Nephron progenitor cell (in vitro differentiated cells): ENCODE data around the gene CCSAP.

Experiments used
- DNase-seq: peaks from one replicate; pipeline ENCODE4 v3.0.0; 2021
- H3K27ac Mint-ChIP-seq: 2 replicates; pipeline ENCODE4 v1.8.0; 2021; ENCODE audit warnings: mild to moderate bottlenecking, moderate library complexity, mixed read lengths
- H3K27me3 Mint-ChIP-seq: 2 replicates; pipeline ENCODE4 v1.8.0; 2021; ENCODE audit warnings: mild to moderate bottlenecking, low read depth, mixed read lengths; ENCODE audit not compliant: poor library complexity
- H3K36me3 Mint-ChIP-seq: 2 replicates; pipeline ENCODE4 v1.8.0; 2021; ENCODE audit warnings: low read depth, mixed read lengths
- H3K4me1 Mint-ChIP-seq: 2 replicates; pipeline ENCODE4 v1.8.0; 2021; ENCODE audit warnings: mixed read lengths
- H3K4me3 Mint-ChIP-seq: 2 replicates; pipeline ENCODE4 v1.8.0; 2021; ENCODE audit warnings: mild to moderate bottlenecking, moderate library complexity, mixed read lengths
- H3K9me3 Mint-ChIP-seq: 2 replicates; pipeline ENCODE4 v1.8.0; 2021; ENCODE audit warnings: mild to moderate bottlenecking, moderate library complexity, mixed read lengths
- CTCF ChIP-seq: fragments of 200-600 bp; sonication (generic); IDR thresholded peaks from 2 replicates; pipeline ENCODE4 v1.5.0; 2021; ENCODE audit warnings: antibody characterized with exemption

Gene CCSAP

GRCh38 chr1:229347528-229347927 is 4.7 kb upstream of the CCSAP start:
- no peak overlapping the region for H3K27ac Mint-ChIP-seq
- H3K36me3 Mint-ChIP-seq, result no peaks in the 10 kb centered on the region
- TF ChIP-seq CTCF, result no peak
- H3K27me3 Mint-ChIP-seq, result peaks cover 70% of the 10 kb centered on the region
- H3K9me3 Mint-ChIP-seq, result peaks cover 4% of the 10 kb centered on the region
- H3K4me1 Mint-ChIP-seq, result peaks cover 7% of the 10 kb centered on the region
- DNase-seq, result no peak
- H3K4me3 Mint-ChIP-seq, result no peak overlapping the region

DNA sequence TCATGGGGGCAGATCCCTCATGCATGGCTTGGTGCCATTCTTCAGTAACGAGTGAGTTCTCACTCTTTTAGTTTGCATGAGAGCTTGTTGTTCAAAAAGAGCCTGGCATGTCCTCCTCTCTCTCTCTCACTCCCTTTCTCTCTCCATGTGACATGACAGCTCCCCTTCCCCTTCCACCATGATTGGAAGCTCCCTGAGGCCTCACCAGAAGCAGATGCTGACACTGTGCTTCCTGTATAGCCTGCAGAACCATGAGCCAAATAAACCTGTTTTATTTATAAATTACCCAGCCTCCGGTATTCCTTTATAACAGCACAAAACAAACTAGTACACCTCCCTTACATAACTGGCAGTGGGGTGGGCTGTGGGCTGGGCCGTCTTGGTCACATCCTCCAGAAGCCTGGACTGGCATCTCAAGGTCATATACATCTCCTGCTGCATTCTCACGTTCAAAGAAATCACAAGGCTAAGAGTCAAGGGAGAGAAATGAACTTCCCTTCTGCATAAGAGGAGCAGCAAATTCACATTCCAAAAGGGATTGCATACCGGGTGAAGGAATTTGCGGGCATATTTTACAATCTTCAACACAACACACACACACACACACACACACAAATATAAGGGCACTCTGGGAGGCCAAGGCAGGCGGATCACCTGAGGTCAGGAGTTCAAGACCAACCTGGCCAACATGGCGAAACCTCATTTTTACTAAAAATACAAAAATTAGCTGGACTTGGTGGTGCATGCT is 2.3 kb upstream of the CCSAP start:
- TF ChIP-seq CTCF, result no peak
- DNase-seq, result no peak
- Mint-ChIP-seq H3K4me1 (peaks cover 20% of the 10 kb centered on the region), H3K4me3 (peak overlapping the region; percentile 65), H3K27ac (no peak overlapping the region), H3K27me3 (peaks cover 64% of the 10 kb centered on the region), H3K9me3 (peaks cover 4% of the 10 kb centered on the region), H3K36me3 (no peaks in the 10 kb centered on the region)

- Mint-ChIP-seq H3K9me3 (peaks cover 4% of the 10 kb centered on the region), H3K4me3 (peak overlapping the region; percentile 88), H3K27ac (no peak overlapping the region), H3K36me3 (peaks cover 7% of the 10 kb centered on the region), H3K4me1 (peaks cover 29% of the 10 kb centered on the region), H3K27me3 (peaks cover 55% of the 10 kb centered on the region)
- no peak for TF ChIP-seq CTCF
- no peak for DNase-seq
Observed at GRCh38 chr1:229344139-229344538, 1.3 kb upstream of the CCSAP start.

DNA sequence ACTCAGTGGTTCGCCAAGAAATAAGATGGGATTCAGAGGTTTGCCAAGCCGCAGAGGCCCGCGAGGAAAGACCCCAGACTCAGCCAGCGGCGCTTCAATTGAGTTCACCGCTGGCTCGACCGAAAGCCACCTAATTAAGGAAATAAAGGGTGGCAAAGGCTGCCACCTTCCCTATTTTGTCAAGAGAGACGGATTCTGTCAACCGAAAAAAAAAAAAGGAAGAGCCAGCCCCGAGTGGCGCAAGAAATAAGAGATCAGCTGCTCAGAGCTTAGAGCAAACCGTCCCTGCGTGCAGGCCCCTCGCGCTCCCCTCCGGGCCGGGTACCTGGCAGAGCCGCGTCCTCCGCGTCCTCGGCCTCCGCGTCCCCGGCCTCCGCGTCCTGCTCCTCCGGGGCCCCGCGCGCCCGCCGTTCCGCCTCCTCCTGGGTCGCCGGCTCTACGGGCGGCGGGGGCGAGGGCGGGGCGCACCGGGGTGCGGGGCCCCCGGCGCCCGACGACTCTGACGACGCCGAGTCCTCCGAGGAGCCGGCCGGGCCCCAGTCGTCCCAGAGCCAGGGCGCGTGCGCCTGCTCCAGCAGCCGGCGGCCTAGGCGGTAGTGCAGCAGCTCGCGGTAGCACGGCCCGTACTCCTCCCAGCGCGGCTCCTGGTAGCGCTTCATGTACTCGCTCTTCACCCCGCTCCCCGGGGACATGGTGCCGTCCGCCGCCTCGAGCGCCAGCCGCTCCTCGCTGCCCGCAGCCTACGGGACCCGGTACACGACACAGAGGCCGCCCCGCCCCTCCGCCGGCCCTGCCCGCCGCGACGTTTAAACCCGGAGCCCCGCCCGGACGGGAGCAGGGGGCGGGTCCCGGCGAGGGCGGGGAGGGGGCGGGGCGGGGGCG is 832 bp downstream of the CCSAP start:
- Mint-ChIP-seq H3K4me1 (peaks cover 49% of the 10 kb centered on the region), H3K9me3 (peaks cover 4% of the 10 kb centered on the region), H3K36me3 (peaks cover 15% of the 10 kb centered on the region), H3K27me3 (peaks cover 40% of the 10 kb centered on the region), H3K4me3 (peak overlapping the region; percentile 98), H3K27ac (peak overlapping the region; percentile 96)
- peak; percentile 89 for DNase-seq
- no peak for TF ChIP-seq CTCF

DNA sequence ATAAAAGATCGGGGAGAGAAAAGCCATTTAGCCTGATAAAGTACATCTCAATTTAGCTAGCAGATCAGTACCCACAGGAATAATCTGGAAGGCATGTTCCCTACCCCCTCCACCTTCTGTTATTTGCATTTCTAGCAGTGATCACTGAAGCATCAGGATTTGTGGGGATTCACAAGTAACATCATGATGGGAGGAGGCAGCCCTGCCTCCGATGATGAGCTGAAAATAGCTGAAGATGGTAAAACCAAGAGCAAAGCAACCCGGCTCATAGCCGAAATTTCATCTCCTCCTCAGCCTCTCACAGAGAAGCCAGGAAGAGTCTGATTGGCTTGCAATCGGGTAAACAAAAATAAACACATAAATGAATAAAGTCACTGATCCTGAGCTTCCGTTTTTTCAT is 2.4 kb downstream of the CCSAP start:
- peak overlapping the region; percentile 98 for H3K4me3 Mint-ChIP-seq
- no peak overlapping the region for H3K27ac Mint-ChIP-seq
- H3K36me3 Mint-ChIP-seq, result peaks cover 16% of the 10 kb centered on the region

More for the DNA sequence above, 2.4 kb downstream of the CCSAP start:
- Mint-ChIP-seq H3K4me1 (peaks cover 60% of the 10 kb centered on the region), H3K9me3 (peaks cover 4% of the 10 kb centered on the region), H3K27me3 (peaks cover 29% of the 10 kb centered on the region)
- no peak for TF ChIP-seq CTCF
- no peak for DNase-seq
